H1 (cell line): ENCODE data around the gene UBQLN4.

Experiments
- EP300 ChIP-seq, 2 experiments: IDR thresholded peaks; 1 replicate in 1 of 2; 2 replicates in 1 of 2; pipeline ENCODE4 v1.6.1; 2011 to 2012; ENCODE audit warnings: low read depth in 2 of 2, low read length in 2 of 2, mild to moderate bottlenecking in 2 of 2, borderline replicate concordance in 1 of 2, inconsistent platforms in 1 of 2, moderate library complexity in 1 of 2
- JUND ChIP-seq: IDR thresholded peaks from 2 replicates; pipeline ENCODE4 v1.6.1; 2011; ENCODE audit warnings: mild to moderate bottlenecking, improper control_type of control experiment, low read length
- MAFK ChIP-seq: IDR thresholded peaks from 2 replicates; pipeline ENCODE4 v1.6.1; 2012; ENCODE audit warnings: low read depth, mild to moderate bottlenecking, improper control_type of control experiment, low read length
- PHF8 ChIP-seq: fragments of 200-600 bp; sonication (generic); conservative IDR thresholded peaks from 2 replicates; pipeline ENCODE4 v1.7.1; 2012; ENCODE audit warnings: low read depth, mild to moderate bottlenecking, inconsistent platforms, low read length, moderate library complexity
- POLR2A ChIP-seq, 2 experiments: IDR thresholded peaks; 1 replicate in 1 of 2; 2 replicates in 1 of 2; pipeline ENCODE4 v1.6.1; 2011; ENCODE audit warnings: low read depth in 2 of 2, low read length in 2 of 2, mild to moderate bottlenecking in 2 of 2; ENCODE audit errors: control extremely low read depth in 1 of 2
- POLR2AphosphoS5 ChIP-seq: IDR thresholded peaks from 2 replicates; pipeline ENCODE4 v1.6.1; 2011; ENCODE audit warnings: low read depth, low read length
- RAD21 ChIP-seq, 2 experiments: IDR thresholded peaks in 1 of 2; conservative IDR thresholded peaks in 1 of 2; 2 replicates each; pipeline ENCODE4 v1.6.1; 2011; ENCODE audit warnings: low read depth in 2 of 2, low read length in 2 of 2, improper control_type of control experiment in 1 of 2, inconsistent platforms in 1 of 2, mild to moderate bottlenecking in 1 of 2, moderate library complexity in 1 of 2
- YY1 ChIP-seq: IDR thresholded peaks from 2 replicates; pipeline ENCODE4 v1.6.1; 2011; ENCODE audit warnings: low read depth, mild to moderate bottlenecking, low read length
- TF ChIP-seq, protein P1 (sequence below), 3 experiments: IDR thresholded peaks; 1 replicate in 2 of 3; 2 replicates in 1 of 3; pipeline versions ENCODE4 v1.5.1 to v1.6.1; 2011; ENCODE audit warnings: low read length in 3 of 3, mild to moderate bottlenecking in 3 of 3, inconsistent platforms in 2 of 3, low read depth in 1 of 3, moderate library complexity in 1 of 3; ENCODE audit not compliant: insufficient read depth in 1 of 3; ENCODE audit errors: control extremely low read depth in 1 of 3

DNA sequence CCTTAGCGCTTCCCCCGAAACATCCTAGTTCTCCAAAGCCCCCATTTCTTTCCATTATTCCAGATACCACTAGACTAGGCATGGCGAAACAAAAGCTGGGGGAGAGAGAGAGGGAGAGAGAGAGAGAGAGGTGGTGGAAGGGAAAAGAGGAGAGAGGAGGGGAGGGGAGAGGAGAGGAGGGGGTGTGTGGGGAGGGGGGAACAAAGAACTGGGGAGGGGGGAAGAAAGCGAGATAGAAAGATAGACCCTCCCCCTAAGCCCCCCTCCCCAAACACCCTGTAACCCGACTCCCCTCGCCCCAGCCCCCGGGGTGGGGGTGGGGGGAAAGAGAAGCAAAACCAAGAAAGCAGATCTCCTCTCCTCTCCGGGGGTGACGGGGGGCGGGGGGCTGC is 28.3 kb upstream of the UBQLN4 start:
- TF ChIP-seq POLR2AphosphoS5: no peak
- TF ChIP-seq MAFK: no peak
- TF ChIP-seq POLR2A (IDR thresholded peaks at IDR 0.05; ENCODE audit: control extremely low read depth in 1 of 2, low read depth in 2 of 2, low read length in 2 of 2): 0 out of 3 replicates have a peak, but pooled peaks of 1 of the 2 experiments have one; percentile 2
- TF ChIP-seq, protein P1, sequence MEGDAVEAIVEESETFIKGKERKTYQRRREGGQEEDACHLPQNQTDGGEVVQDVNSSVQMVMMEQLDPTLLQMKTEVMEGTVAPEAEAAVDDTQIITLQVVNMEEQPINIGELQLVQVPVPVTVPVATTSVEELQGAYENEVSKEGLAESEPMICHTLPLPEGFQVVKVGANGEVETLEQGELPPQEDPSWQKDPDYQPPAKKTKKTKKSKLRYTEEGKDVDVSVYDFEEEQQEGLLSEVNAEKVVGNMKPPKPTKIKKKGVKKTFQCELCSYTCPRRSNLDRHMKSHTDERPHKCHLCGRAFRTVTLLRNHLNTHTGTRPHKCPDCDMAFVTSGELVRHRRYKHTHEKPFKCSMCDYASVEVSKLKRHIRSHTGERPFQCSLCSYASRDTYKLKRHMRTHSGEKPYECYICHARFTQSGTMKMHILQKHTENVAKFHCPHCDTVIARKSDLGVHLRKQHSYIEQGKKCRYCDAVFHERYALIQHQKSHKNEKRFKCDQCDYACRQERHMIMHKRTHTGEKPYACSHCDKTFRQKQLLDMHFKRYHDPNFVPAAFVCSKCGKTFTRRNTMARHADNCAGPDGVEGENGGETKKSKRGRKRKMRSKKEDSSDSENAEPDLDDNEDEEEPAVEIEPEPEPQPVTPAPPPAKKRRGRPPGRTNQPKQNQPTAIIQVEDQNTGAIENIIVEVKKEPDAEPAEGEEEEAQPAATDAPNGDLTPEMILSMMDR (IDR thresholded peaks at IDR 0.05; ENCODE audit: control extremely low read depth in 1 of 3, insufficient read depth in 1 of 3, low read depth in 1 of 3, low read length in 3 of 3): no peak
- no peak for TF ChIP-seq EP300 (IDR thresholded peaks at IDR 0.05; ENCODE audit: borderline replicate concordance in 1 of 2, low read depth in 2 of 2, low read length in 2 of 2)
- no peak for TF ChIP-seq YY1
- peak; percentile 38; the same call in 1 of the 2 replicates for TF ChIP-seq PHF8
- TF ChIP-seq RAD21 (IDR thresholded peaks at IDR 0.05 in 1 of 2, conservative IDR thresholded peaks at IDR 0.05 in 1 of 2; ENCODE audit: low read depth in 2 of 2, low read length in 2 of 2): no peak
- no peak for TF ChIP-seq JUND
